ENCODE measurements around the gene SLC27A1. TPM values are rescaled to one million over a fixed set of nuclear protein-coding genes. Genes with fewer than 3 reads are reported as not detected.

Gene SLC27A1
- total and polyA plus RNA-seq, 2 experiments from 2014 or later: 3.5 to 11.6 TPM

GRCh38 chr19:17543986-17544385, 73.7 kb downstream of the SLC27A1 start (continued):
- TF ChIP-seq CTCF (conservative IDR thresholded peaks at IDR 0.05; ENCODE audit: low read depth in 2 of 2): no peak
- TF ChIP-seq ZNF462 (CRISPR knock-in tag; IDR thresholded peaks at IDR 0.05): no peak
- no peak for TF ChIP-seq NANOG (IDR thresholded peaks at IDR 0.05; ENCODE audit: borderline replicate concordance)
- no peak for TF ChIP-seq EZH2 (IDR thresholded peaks at IDR 0.05; ENCODE audit: low read depth, unreplicated experiment)
- no peak for TF ChIP-seq JUNB (IDR thresholded peaks at IDR 0.05; ENCODE audit: unreplicated experiment)

- Histone ChIP-seq H3K36me3 (ENCODE audit: insufficient read depth) (no peaks in the 10 kb centered on the region), H3F3A (replicated peaks; ENCODE audit: low read depth) (0 out of 2 replicates have a peak, but pooled peaks cover 1% of the 10 kb centered on the region), H2AFZ (no peak overlapping the region), H3K27me3 (ENCODE audit: insufficient read depth) (no peaks in the 10 kb centered on the region), H3K79me2 (replicated peaks; ENCODE audit: insufficient read depth) (no peaks in the 10 kb centered on the region), H4K20me1 (replicated peaks; ENCODE audit: insufficient read depth) (no peaks in the 10 kb centered on the region), H3K9me2 (ENCODE audit: insufficient read depth) (no peaks in the 10 kb centered on the region), H3K4me3 (no peak overlapping the region), H3K27ac (ENCODE audit: low read depth) (no peak overlapping the region), H3K4me2 (no peak overlapping the region), H3K4me1 (ENCODE audit: insufficient read depth) (no peaks in the 10 kb centered on the region)
- ATAC-seq (no peak), DNase-seq (ENCODE audit: low spot score) (no peak)
- Mint-ChIP-seq H3K4me1 (no peaks in the 10 kb centered on the region), H3K27me3 (ENCODE audit: insufficient read depth, low read depth, poor library complexity) (peaks cover 22% of the 10 kb centered on the region), H3K4me3 (no peak overlapping the region), H3K9me3 (peaks cover 4% of the 10 kb centered on the region; the same call in 2 of the 3 replicates), H3K27ac (no peak overlapping the region), H3K36me3 (ENCODE audit: low read depth) (peaks cover 3% of the 10 kb centered on the region; the same call in 1 of the 3 replicates)
- no peak for TF ChIP-seq EZH2 (IDR thresholded peaks at IDR 0.05; ENCODE audit: low read depth, unreplicated experiment)
- TF ChIP-seq ZNF114 (CRISPR knock-in tag; IDR thresholded peaks at IDR 0.05): no peak
- no peak for TF ChIP-seq STAT1 (IDR thresholded peaks at IDR 0.05; ENCODE audit: unreplicated experiment)
- TF ChIP-seq EZH2phosphoT487 (IDR thresholded peaks at IDR 0.05; ENCODE audit: unreplicated experiment): no peak
- no peak for TF ChIP-seq ZNF331 (CRISPR knock-in tag; IDR thresholded peaks at IDR 0.05; ENCODE audit: low read depth)
Observed at GRCh38 chr19:17544418-17544817, 74.1 kb downstream of the SLC27A1 start.
